ENCODE results near the gene CLDN22.

GRCh38 chr4:183333202-183333601, 13.1 kb upstream of the CLDN22 start:
- TF ChIP-seq POLR2A (IDR thresholded peaks at IDR 0.05) (no peak), CTCF (IDR thresholded peaks at IDR 0.05) (no peak)

Measured in Peyer's patch (tissue), 4 donors.